ENCODE measurements around the gene RAPGEF4.

DNA sequence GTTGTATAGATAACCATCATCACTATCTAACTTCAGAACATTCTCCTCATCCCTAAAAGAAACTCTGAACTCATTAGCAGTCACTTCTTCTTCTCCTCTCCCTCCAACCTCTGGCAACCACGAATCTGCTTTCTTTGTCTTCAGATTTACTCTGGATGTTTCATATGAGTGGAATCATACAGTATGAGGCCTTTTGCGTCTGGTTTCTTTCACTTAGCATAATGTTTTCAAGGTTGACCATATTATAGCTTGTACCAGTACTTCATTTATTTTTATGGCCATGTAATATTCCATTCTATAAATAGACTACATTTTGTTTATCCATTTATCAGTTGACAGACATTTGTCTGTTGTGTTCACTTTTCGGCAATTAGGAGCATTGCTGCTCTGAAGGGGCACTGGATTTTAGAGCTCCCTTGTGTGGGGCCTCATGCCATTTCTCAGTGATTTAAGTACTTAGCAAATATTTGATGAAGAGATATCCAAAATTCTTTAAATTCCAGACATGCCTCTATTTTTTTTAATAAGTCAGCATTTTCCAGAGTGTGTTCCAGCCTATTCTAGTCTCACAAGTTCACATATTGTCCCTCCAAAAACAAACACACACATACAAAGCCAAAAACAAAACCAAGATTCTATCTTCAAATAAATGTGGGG lies 317.5 kb downstream of the RAPGEF4 start:
- TF ChIP-seq, protein P1, sequence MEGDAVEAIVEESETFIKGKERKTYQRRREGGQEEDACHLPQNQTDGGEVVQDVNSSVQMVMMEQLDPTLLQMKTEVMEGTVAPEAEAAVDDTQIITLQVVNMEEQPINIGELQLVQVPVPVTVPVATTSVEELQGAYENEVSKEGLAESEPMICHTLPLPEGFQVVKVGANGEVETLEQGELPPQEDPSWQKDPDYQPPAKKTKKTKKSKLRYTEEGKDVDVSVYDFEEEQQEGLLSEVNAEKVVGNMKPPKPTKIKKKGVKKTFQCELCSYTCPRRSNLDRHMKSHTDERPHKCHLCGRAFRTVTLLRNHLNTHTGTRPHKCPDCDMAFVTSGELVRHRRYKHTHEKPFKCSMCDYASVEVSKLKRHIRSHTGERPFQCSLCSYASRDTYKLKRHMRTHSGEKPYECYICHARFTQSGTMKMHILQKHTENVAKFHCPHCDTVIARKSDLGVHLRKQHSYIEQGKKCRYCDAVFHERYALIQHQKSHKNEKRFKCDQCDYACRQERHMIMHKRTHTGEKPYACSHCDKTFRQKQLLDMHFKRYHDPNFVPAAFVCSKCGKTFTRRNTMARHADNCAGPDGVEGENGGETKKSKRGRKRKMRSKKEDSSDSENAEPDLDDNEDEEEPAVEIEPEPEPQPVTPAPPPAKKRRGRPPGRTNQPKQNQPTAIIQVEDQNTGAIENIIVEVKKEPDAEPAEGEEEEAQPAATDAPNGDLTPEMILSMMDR (tag by site-specific recombination; IDR thresholded peaks at IDR 0.05), result no peak
- TF ChIP-seq ZBTB8A (tag by site-specific recombination; IDR thresholded peaks at IDR 0.05) (no peak), ZNF324 (tag by site-specific recombination; IDR thresholded peaks at IDR 0.05) (no peak), ZNF473 (tag by site-specific recombination; IDR thresholded peaks at IDR 0.05) (no peak), PRDM1 (tag by site-specific recombination; IDR thresholded peaks at IDR 0.05) (no peak)
